Bronchial epithelial cell (primary cell): ENCODE results near the gene ANKRD63. TPM values are rescaled to one million over a fixed set of nuclear protein-coding genes. Genes with fewer than 3 reads are reported as not detected.

Source experiments
- DNase-seq: peaks from one replicate; pipeline ENCODE4 v3.0.0-alpha.2; 2010; ENCODE audit warnings: low read depth
- FAIRE-seq: peaks from 2 replicates; lab custom pipeline; 2011; peaks lifted over from hg19 to GRCh38; lab: Jason Lieb, UNC
- H3K27me3 ChIP-seq: 2 replicates; pipeline ENCODE4 v1.5.1; 2011; ENCODE audit warnings: low read length; ENCODE audit not compliant: control insufficient read depth, insufficient read depth
- H3K36me3 ChIP-seq: 2 replicates; pipeline ENCODE4 v1.5.1; 2011; ENCODE audit warnings: low read length; ENCODE audit not compliant: control insufficient read depth, insufficient read depth
- H3K4me3 ChIP-seq: 2 replicates; pipeline ENCODE4 v1.5.1; 2011; ENCODE audit warnings: mild to moderate bottlenecking, low read depth, low read length, control low read depth
- total RNA-seq: library from RNA; depleted of rRNA; stranded (reverse); fragments of >200 nt; gene quantifications from 2 replicates; pipeline ENCODE4 v1.2.1, GENCODE V29; 2014
- TF ChIP-seq, protein P1 (sequence below): IDR thresholded peaks from 2 replicates; pipeline ENCODE4 v1.5.1; 2011; ENCODE audit warnings: mild to moderate bottlenecking, moderate library complexity, low read length, control low read depth, inconsistent platforms; ENCODE audit not compliant: insufficient read depth, severe bottlenecking

The ANKRD63 gene
- total RNA-seq, 1 donor from 2014 or later = not detected

DNA sequence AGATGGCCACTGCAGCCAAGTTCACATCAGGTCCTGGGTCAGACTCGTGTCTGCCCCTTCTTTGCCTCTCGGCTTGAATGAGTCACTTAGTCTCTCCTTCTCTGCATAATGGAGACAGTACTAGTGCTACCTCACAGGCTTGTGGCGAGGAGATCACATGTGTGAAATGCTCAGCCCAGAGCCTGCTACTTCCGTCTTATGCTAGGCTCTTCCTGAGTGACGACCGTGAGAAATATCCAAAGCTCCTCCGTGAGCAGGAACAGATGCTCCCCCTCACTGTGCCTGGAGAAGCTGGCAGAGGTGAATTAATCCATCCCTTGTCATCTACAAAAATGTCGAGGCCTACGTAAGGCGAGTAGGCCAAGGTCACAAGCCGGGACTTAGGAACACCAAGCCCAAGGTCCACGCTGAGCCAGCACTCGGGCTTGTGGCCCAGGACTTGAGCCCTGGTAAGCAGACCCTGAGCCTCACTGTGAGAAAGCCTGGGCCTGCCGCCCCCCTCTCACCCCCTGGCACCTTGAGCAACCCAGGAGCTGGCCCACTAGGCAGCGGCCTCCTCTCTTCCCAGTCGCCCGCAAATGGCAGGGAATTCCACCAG lies 26.1 kb downstream of the ANKRD63 start:
- no peak for DNase-seq
- no peaks in the 10 kb centered on the region for H3K27me3 ChIP-seq
- TF ChIP-seq, protein P1, sequence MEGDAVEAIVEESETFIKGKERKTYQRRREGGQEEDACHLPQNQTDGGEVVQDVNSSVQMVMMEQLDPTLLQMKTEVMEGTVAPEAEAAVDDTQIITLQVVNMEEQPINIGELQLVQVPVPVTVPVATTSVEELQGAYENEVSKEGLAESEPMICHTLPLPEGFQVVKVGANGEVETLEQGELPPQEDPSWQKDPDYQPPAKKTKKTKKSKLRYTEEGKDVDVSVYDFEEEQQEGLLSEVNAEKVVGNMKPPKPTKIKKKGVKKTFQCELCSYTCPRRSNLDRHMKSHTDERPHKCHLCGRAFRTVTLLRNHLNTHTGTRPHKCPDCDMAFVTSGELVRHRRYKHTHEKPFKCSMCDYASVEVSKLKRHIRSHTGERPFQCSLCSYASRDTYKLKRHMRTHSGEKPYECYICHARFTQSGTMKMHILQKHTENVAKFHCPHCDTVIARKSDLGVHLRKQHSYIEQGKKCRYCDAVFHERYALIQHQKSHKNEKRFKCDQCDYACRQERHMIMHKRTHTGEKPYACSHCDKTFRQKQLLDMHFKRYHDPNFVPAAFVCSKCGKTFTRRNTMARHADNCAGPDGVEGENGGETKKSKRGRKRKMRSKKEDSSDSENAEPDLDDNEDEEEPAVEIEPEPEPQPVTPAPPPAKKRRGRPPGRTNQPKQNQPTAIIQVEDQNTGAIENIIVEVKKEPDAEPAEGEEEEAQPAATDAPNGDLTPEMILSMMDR = no peak
- no peak overlapping the region for H3K4me3 ChIP-seq
- peaks cover 23% of the 10 kb centered on the region for H3K36me3 ChIP-seq
- FAIRE-seq = peak; percentile 83

DNA sequence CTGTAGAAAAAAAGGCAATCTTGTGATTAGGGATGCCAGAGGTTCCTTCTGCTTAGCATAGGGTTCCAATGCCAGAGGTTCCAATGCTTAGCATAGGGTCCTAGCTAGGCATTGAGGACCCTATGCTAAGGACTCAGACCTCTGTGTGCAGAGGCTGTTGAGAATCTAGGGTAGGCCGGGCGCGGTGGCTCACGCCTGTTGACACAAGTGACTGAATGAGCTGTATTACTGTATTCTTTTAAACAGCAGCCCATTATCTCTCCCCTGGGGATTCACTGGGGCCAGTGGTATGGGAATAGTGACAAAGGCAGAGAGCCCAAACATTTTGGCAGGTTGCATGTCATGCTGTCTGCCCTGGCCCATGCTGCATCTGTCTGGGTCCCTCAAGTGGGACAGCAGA lies 27.8 kb downstream of the ANKRD63 start:
- TF ChIP-seq, protein P1 = no peak
- peaks cover 22% of the 10 kb centered on the region for H3K36me3 ChIP-seq
- H3K4me3 ChIP-seq = no peak overlapping the region
- DNase-seq (no peak), FAIRE-seq (no peak)
- H3K27me3 ChIP-seq = no peaks in the 10 kb centered on the region

DNA sequence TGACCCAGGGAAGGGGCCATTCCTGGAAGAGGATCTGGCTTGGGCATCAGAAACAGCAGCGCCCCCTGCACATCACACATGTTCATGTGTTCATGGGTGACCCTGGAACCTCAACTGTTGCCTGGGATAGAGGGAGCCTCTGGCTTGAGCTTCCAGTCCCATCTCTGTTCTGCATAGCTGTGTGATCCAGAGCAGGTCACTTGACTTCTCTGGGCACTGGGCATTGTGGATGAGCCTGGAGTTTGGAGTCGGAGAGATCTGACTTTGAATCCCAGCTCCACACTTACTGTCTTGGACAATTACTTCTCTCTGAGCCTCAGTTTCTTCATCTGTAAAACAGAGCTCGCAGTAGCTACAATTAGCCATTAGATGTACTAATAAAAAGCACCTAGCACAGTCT lies 28.4 kb downstream of the ANKRD63 start:
- TF ChIP-seq, protein P1 = no peak
- no peaks in the 10 kb centered on the region for H3K27me3 ChIP-seq
- FAIRE-seq (peak; percentile 55), DNase-seq (no peak)
- no peak overlapping the region for H3K4me3 ChIP-seq
- H3K36me3 ChIP-seq = peaks cover 22% of the 10 kb centered on the region

DNA sequence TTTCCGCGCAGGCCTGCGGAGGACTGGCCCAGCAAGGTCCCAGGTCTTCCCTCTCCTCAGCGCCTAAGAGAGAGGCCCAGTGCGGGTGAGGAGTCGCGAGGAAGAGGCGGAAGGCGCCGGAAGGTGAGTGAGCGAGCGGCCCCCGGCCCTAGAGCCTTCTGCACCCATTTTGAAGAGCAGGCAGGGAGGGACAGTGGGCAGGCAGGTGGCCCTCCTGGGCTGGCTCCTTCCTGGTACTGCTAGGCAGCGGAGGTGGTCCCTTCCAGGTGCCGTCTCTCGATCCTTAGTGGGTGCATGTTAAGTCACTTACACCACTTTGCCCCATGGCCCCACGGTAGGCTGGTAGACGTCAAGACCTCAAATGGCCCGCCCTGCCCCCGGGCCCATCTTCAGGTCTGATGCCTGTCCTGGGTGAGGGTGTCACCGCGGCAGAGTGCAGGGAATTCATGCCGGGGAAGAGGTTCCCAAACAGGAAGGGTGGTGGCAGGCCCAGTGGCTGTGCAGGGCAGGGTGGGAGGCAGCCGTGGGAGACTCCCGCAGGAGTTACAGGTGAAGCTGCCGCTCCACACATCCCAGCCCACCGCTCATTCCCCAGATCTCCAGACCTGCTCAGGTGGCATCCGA lies 29.6 kb downstream of the ANKRD63 start:
- Histone ChIP-seq H3K36me3 (peaks cover 18% of the 10 kb centered on the region), H3K4me3 (peak overlapping the region; percentile 43), H3K27me3 (no peaks in the 10 kb centered on the region)
- no peak for FAIRE-seq
- TF ChIP-seq, protein P1 = no peak
- no peak for DNase-seq

DNA sequence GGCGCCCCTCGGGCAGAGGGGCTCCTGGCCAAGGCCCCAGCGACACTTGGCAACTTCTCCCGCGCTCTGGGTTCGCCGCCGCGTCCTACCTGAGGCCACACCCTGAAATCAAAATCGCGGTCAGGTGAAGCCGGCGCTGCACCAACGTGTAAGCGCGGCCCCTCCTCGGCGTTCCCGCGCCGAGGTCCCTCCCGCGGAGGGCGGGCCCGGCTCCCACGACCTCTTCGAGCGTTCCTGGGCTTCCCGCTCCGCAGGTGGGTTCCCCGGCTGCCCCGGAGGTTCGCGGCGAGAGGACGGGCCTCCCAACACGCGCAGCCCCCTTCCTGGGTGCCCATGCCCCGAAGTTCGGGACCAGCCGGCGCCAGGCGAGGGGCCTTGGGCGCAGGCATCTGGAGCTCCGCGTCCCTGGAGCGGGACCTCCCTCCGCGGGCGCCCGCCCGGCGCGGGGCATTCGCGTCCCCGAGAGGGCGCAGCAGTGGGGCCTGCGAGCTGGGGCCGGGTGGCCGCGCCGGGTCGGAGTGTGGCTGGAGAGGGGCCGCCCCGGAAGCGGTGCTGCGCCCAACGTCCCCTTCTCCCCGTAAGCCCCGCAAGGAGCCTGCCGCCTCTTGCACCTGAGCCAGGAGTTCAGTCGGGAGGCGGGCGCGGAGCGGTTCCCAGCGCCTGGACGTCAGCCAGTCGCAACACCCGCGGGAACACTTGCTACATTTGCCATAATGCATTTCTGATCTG lies 30.3 kb downstream of the ANKRD63 start:
- peak; percentile 33 for DNase-seq
- H3K36me3 ChIP-seq = peaks cover 17% of the 10 kb centered on the region
- peak overlapping the region; percentile 43 for H3K4me3 ChIP-seq
- FAIRE-seq = no peak
- no peaks in the 10 kb centered on the region for H3K27me3 ChIP-seq
- TF ChIP-seq, protein P1 = no peak
